ENCODE measurements around the gene TNRC6C. TPM values are rescaled to one million over a fixed set of nuclear protein-coding genes. Genes with fewer than 3 reads are reported as not detected.
"Not testable (repeated sequence)": the region's sequence is repeated elsewhere in the genome, so short reads cannot be mapped to it uniquely, and the experiment has no call there.

Gene TNRC6C
- total and polyA plus RNA-seq, 2 experiments from 2014 or later: 10.1 to 16.6 TPM

- H3F3A ChIP-seq (replicated peaks; ENCODE audit: low read depth); H3K4me3 Mint-ChIP-seq; H3K9me2 ChIP-seq (ENCODE audit: insufficient read depth); H2AFZ ChIP-seq; H3K79me2 ChIP-seq (replicated peaks; ENCODE audit: insufficient read depth); H3K27me3 Mint-ChIP-seq (ENCODE audit: insufficient read depth, low read depth, poor library complexity); H3K27ac Mint-ChIP-seq; H3K4me1 ChIP-seq (ENCODE audit: insufficient read depth); ATAC-seq; H3K4me1 Mint-ChIP-seq; DNase-seq (ENCODE audit: low spot score); H3K4me3 ChIP-seq; H4K20me1 ChIP-seq (replicated peaks; ENCODE audit: insufficient read depth); H3K4me2 ChIP-seq; H3K27ac ChIP-seq (ENCODE audit: low read depth); H3K27me3 ChIP-seq (ENCODE audit: insufficient read depth); H3K9me3 Mint-ChIP-seq: not testable (repeated sequence)
- H3K36me3 Mint-ChIP-seq (ENCODE audit: low read depth): peaks cover 50% of the 10 kb centered on the region
- H3K36me3 ChIP-seq (ENCODE audit: insufficient read depth): peaks cover 24% of the 10 kb centered on the region
Observed at GRCh38 chr17:78082355-78082872, 123.9 kb downstream of the TNRC6C start.

DNA sequence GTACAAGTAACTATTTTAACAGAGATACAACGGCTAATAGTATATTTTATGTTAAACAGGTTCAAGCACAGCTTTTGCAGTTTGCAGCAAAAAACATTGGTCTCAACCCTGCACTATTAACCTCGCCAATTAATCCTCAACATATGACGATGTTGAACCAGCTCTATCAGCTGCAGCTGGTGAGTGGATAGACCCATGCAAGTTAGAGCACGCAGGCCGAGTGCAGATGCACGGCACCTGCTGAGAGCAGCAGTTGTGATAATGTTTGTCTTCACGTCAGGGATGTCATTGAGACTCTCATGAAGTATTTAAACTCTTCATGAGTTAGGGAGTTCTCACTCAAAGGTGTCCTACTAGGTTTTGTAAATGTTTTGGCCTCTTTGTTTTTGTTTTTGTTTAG, 124.5 kb downstream of the TNRC6C start:
- no peak overlapping the region for H3K27ac Mint-ChIP-seq
- H3K4me3 Mint-ChIP-seq: no peak overlapping the region
- Histone ChIP-seq H3K4me2 (no peak overlapping the region), H4K20me1 (replicated peaks; ENCODE audit: insufficient read depth) (0 out of 2 replicates have a peak, but pooled peaks cover 3% of the 10 kb centered on the region), H3K4me3 (no peak overlapping the region), H3K4me1 (ENCODE audit: insufficient read depth) (no peaks in the 10 kb centered on the region), H3K9me2 (ENCODE audit: insufficient read depth) (no peaks in the 10 kb centered on the region), H3K27ac (ENCODE audit: low read depth) (no peak overlapping the region), H2AFZ (no peak overlapping the region), H3K36me3 (ENCODE audit: insufficient read depth) (peaks cover 23% of the 10 kb centered on the region), H3K27me3 (ENCODE audit: insufficient read depth) (no peaks in the 10 kb centered on the region), H3K79me2 (replicated peaks; ENCODE audit: insufficient read depth) (no peaks in the 10 kb centered on the region), H3F3A (replicated peaks; ENCODE audit: low read depth) (no peaks in the 10 kb centered on the region)
- DNase-seq (ENCODE audit: low spot score) (no peak), ATAC-seq (no peak)
- H3K4me1 Mint-ChIP-seq: no peaks in the 10 kb centered on the region
- peaks cover 3% of the 10 kb centered on the region for H3K27me3 Mint-ChIP-seq (ENCODE audit: insufficient read depth, low read depth, poor library complexity)
- H3K36me3 Mint-ChIP-seq (ENCODE audit: low read depth): peaks cover 49% of the 10 kb centered on the region
- no peaks in the 10 kb centered on the region for H3K9me3 Mint-ChIP-seq
- TF ChIP-seq JUNB (IDR thresholded peaks at IDR 0.05; ENCODE audit: unreplicated experiment): no peak
- no peak for TF ChIP-seq POLR2AphosphoS5 (IDR thresholded peaks at IDR 0.05; ENCODE audit: low read depth)
- TF ChIP-seq EZH2 (IDR thresholded peaks at IDR 0.05; ENCODE audit: low read depth, unreplicated experiment): no peak
- no peak for TF ChIP-seq NANOG (IDR thresholded peaks at IDR 0.05; ENCODE audit: borderline replicate concordance)
- no peak for TF ChIP-seq ZNF331 (CRISPR knock-in tag; IDR thresholded peaks at IDR 0.05; ENCODE audit: low read depth)
- no peak for TF ChIP-seq STAT1 (IDR thresholded peaks at IDR 0.05; ENCODE audit: unreplicated experiment)
- TF ChIP-seq ZNF114 (CRISPR knock-in tag; IDR thresholded peaks at IDR 0.05): no peak
- TF ChIP-seq REST (IDR thresholded peaks at IDR 0.05; ENCODE audit: unreplicated experiment): no peak
- no peak for TF ChIP-seq CTCF (conservative IDR thresholded peaks at IDR 0.05; ENCODE audit: low read depth in 2 of 2)
- no peak for TF ChIP-seq ZNF462 (CRISPR knock-in tag; IDR thresholded peaks at IDR 0.05)
- TF ChIP-seq CREB1 (CRISPR knock-in tag; IDR thresholded peaks at IDR 0.05; ENCODE audit: low read depth): no peak

Measured in GM23338 (cell line).